Measurements from ENCODE around the gene NID1. TPM values are rescaled to one million over a fixed set of nuclear protein-coding genes. Genes with fewer than 3 reads are reported as not detected.

Gene NID1
- total RNA-seq, 8 experiments from 2014 or later: 5.1 to 271 (median 8.9) TPM

DNA sequence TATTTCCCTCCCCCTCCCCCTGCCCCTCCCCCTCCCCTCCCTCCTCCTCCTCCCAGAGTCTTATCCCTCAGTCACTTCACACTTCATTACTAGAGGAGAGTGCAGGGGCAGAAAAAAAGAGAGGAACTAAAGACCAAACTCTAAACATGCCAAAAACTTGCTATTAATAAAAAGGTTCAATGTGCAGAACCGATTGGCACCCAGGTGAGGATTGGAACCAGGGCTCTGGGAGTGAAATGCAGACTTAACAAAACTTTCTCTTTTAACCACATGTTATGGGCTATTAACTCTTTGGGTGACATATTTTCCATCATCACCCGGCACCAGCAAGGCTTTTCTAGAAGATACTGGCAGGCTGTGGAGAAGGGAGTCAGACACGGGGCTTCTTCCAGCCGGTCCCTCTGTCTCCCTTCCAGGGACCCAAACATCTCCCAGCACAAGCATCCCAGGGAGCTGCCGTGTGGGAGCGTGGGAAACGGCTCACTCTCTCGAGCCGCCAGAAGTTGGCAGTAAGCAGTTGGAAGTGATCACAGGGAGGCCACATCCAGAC is 13.6 kb downstream of the NID1 start:
- no peak overlapping the region for H3K27ac ChIP-seq
- peak in 3 of 8 experiments; percentile 24 to 43 (median 31) for ATAC-seq (replicated peaks in 6 of 8)
- no peak overlapping the region for H3K4me3 ChIP-seq
- in situ Hi-C loops (cut with MboI; ENCODE audit: low pct_unique_long_range_greater_than_20kb in 2 of 9, low sequenced_read_pairs in 9 of 9, unreplicated experiment in 9 of 9): no loop called here
- WGBS, 10 experiments: 7 to 45% (median 31%) methylated on average over 1 to 8 of the region's 9 CpGs; no CpG with 5 or more reads in 3 of the 10 experiments
- H3K4me1 ChIP-seq (replicated peaks in 1 of 2): no peaks in the 10 kb centered on the region

GRCh38 chr1:236045771-236046170 is 19.1 kb downstream of the NID1 start:
- no peaks in the 10 kb centered on the region for H3K4me1 ChIP-seq (replicated peaks in 1 of 2)
- no peak for ATAC-seq (replicated peaks in 6 of 8)
- no peak overlapping the region for H3K4me3 ChIP-seq
- 89 to 100% (median 95%) methylated on average over 1 to 5 of the region's 5 CpGs; no CpG with 5 or more reads in 1 of the 10 experiments for whole genome bisulfite sequencing, 10 experiments
- H3K27ac ChIP-seq: no peak overlapping the region
- in situ Hi-C loops (cut with MboI; ENCODE audit: low pct_unique_long_range_greater_than_20kb in 2 of 9, low sequenced_read_pairs in 9 of 9, unreplicated experiment in 9 of 9): no loop called here

DNA sequence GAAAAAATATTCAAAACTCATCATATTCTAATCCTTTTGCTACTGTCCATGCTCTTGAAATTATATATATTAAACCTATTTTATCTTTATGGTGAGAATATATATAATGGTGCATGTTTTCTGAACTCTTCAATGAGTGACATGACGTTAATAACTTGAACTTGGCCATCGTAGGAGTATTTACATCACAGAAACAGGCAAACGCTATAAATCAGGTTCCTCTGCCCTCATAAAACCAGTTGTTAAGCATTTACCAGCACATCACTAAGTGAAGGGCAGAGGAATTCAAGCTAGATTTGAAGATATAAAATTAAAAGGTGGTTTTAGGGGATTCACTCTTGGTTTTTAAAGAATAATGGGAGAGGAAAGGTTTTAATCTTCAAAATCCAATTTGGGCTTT is 20.5 kb downstream of the NID1 start:
- no peak overlapping the region for H3K4me3 ChIP-seq
- ATAC-seq (replicated peaks in 6 of 8): no peak
- in situ Hi-C loops (cut with MboI; ENCODE audit: low pct_unique_long_range_greater_than_20kb in 2 of 9, low sequenced_read_pairs in 9 of 9, unreplicated experiment in 9 of 9): no loop called here
- no peak overlapping the region for H3K27ac ChIP-seq
- H3K4me1 ChIP-seq (replicated peaks in 1 of 2): no peaks in the 10 kb centered on the region
- 62 to 88% (median 77%) methylated on average over 3 of the region's 3 CpGs; no CpG with 5 or more reads in 1 of the 10 experiments for WGBS, 10 experiments

DNA sequence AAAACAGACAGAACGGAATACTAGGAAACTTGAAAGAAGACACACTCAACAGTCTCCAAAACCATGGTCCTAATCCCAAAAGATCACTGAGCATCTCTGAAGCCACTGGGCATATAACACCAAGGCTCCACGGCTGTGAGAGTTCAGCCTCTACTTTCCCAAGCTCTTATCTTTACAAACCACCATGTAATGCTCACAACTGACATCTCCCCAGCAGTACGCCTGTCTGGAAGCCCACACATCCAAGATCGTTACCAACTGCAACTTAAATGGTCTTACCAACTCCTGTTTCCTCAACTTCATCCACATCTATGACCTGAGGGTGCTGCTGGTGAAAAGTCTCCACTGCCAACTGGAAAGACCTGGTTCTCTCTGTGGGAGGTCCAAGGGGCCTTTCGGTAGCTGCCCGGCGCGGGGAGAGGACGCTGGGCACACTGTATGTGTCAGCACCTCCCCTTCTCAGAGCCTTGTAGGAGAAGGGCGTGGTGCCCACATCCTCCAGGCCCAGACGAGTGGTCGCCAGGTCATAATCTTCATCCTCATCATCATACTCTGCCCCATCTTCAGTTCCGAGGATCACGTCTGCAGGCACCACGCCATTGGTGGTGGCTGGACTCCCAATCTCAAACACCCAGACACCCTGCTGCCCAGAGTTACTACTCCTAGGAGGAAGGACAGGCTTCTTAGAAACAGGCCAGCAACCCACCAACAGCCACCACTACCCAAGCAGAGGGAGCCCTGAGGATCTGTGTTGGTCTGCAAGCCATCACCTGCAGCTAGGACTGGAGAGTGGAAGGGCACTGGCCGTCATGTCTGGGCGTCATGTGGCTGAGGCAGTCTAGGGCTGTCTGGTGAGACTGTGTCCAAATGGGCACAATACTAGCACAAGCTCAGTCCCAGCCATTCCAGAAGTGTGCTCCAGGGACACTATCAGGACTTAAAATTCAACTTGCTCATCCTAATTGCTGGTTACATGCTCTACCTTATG is 23.0 kb downstream of the NID1 start:
- ATAC-seq (replicated peaks in 6 of 8): no peak
- in situ Hi-C loops (cut with MboI; ENCODE audit: low pct_unique_long_range_greater_than_20kb in 2 of 9, low sequenced_read_pairs in 9 of 9, unreplicated experiment in 9 of 9): no loop called here
- 60 to 100% (median 86%) methylated on average over 1 to 11 of the region's 17 CpGs; no CpG with 5 or more reads in 1 of the 10 experiments for WGBS, 10 experiments

DNA sequence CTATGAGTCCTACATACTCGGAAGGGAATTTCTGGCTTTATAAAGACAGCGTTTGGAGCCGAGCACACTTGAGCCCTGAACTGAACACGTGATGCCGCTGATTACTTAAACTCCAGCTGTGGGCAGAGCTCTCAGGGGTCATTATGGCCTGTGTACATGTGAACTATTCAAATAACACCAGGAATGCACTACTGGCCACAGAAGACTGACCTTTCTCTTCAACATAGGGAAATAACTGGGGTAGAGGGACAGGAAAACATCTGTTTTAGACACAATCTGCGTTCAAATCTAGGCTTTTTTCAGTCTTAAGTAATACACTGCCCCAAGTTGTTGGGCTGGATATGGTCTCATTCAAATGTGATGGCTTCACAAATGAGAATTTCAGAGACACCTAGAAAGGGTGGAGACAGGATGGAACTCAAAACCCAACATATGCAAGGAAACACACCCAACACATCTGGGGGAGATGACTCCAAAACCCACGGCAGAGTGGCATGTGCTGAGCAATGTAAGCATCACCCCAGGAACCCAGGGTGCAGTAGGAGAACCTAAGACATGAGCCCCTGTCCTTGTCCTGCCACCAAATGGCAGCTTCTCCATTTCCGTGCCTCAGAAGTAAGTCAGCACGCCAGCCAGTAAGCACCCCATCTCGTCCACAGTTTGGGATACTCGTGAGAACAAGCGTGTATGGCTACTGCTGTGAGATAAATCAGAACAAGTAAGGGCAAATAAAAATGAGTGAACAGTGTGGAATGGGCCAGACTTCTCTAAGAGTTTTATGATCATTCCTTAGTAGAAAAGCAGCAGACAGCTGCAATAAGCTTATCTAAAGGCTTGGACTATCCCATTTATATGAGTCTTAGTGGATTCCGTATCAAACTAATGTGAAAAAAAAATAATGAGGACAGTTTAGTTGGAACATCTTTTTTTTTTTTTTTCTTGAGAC is 24.9 kb downstream of the NID1 start:
- ATAC-seq (replicated peaks in 6 of 8): peak in 2 of 8 experiments; percentile 36 to 92
- Histone ChIP-seq H3K4me1 (replicated peaks in 1 of 2) (no peaks in the 10 kb centered on the region), H3K4me3 (no peak overlapping the region), H3K27ac (no peak overlapping the region)
- WGBS, 10 experiments: 26 to 93% (median 87%) methylated on average over 1 to 13 of the region's 13 CpGs
- in situ Hi-C loops (cut with MboI; ENCODE audit: low pct_unique_long_range_greater_than_20kb in 2 of 9, low sequenced_read_pairs in 9 of 9, unreplicated experiment in 9 of 9): no loop called here

More for the DNA sequence above, 23.0 kb downstream of the NID1 start:
- Histone ChIP-seq H3K4me3 (no peak overlapping the region), H3K4me1 (replicated peaks in 1 of 2) (no peaks in the 10 kb centered on the region), H3K27ac (no peak overlapping the region)

DNA sequence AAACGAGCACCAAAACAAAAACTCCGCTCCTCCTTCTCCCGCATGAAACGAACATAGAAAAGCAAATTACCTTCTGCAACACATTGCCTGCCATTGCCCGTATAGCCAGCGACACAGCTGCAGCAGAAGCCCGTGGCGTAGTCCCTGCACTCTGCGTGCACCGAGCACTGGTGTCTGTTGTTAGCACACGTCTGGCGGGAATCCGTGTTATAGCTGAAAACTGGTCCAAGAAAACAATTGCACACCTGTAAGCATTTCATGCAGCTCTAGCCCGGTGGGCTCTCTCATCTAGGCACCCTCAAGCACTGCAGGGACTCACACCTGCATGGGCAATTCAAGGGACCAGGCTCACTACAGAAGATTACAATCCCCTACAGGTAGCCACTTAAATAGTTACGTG is 26.9 kb downstream of the NID1 start:
- H3K4me3 ChIP-seq: no peak overlapping the region
- H3K27ac ChIP-seq: no peak overlapping the region
- 80 to 100% (median 92%) methylated on average over 1 to 13 of the region's 15 CpGs for WGBS, 10 experiments
- no peaks in the 10 kb centered on the region for H3K4me1 ChIP-seq (replicated peaks in 1 of 2)
- in situ Hi-C loops (cut with MboI; ENCODE audit: low pct_unique_long_range_greater_than_20kb in 2 of 9, low sequenced_read_pairs in 9 of 9, unreplicated experiment in 9 of 9): no loop called here
- ATAC-seq (replicated peaks in 6 of 8): no peak

DNA sequence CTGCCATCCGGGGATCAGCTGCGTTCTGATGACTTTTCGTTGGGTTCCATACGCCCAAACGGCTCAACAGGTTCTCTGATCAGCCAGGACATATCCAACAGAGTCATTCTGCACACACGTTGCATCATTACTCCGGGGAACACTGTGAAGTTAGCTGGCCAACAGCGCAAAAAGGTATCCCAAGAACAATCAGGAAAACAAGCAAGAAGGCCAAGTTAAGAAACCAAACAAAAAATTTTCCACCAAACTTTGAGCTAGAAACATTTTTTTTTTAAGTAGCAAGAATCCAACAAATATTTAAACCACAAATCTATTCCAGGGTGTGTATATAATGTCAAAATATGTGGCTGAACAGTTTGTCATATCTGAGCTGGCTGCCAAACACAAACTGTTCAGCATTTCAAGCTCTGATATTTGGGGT is 29.2 kb downstream of the NID1 start:
- ATAC-seq (replicated peaks in 6 of 8): no peak
- Histone ChIP-seq H3K4me1 (replicated peaks in 1 of 2) (no peaks in the 10 kb centered on the region), H3K27ac (no peak overlapping the region), H3K4me3 (no peak overlapping the region)
- in situ Hi-C loops (cut with MboI; ENCODE audit: low pct_unique_long_range_greater_than_20kb in 2 of 9, low sequenced_read_pairs in 9 of 9, unreplicated experiment in 9 of 9): no loop called here
- 67 to 100% (median 96%) methylated on average over 1 to 7 of the region's 8 CpGs; no CpG with 5 or more reads in 2 of the 10 experiments for WGBS, 10 experiments

DNA sequence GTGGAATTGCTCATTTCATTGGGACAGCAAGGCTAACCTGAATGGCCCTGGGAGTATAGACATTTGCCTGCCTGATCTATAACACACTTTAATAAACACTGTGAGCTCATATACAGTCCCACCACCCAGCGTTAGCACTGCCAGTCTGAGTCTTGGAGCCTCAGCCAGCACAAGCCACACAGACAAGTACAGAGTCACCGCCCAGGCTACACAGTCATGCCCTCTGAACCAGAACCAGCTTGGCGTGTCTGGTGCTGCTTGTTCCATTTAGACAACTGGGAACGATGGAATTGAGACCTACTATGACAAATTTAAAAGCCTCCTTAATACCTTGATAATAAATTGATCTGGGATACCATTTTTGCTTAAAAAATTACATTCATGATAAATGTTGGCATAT is 31.6 kb downstream of the NID1 start:
- 86 to 100% (median 100%) methylated on average over 2 to 4 of the region's 4 CpGs; no CpG with 5 or more reads in 2 of the 10 experiments for WGBS, 10 experiments
- Histone ChIP-seq H3K27ac (no peak overlapping the region), H3K4me3 (no peak overlapping the region), H3K4me1 (replicated peaks in 1 of 2) (no peaks in the 10 kb centered on the region)
- ATAC-seq (replicated peaks in 6 of 8): no peak
- in situ Hi-C loops (cut with MboI; ENCODE audit: low pct_unique_long_range_greater_than_20kb in 2 of 9, low sequenced_read_pairs in 9 of 9, unreplicated experiment in 9 of 9): no loop called here

DNA sequence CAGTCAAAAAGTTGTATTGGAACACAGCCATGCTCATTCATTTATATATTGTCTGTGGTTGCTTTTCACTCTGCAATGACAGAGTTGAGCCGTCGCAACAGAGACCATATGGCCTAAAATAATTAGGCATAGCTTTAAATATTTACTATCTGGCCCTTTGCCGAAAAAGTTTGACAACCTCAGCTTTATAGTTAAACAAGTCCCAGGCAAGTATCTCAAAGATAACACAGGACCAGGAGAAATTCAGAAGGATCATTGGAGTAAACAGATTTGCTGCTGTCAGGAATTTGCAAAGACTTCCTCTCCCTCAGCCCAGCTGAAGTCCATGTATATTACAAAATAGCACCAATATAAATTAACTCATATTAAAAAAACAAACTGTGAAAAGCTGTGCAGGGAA is 34.4 kb downstream of the NID1 start:
- Histone ChIP-seq H3K27ac (no peak overlapping the region), H3K4me3 (no peak overlapping the region), H3K4me1 (replicated peaks in 1 of 2) (no peaks in the 10 kb centered on the region)
- in situ Hi-C loops (cut with MboI; ENCODE audit: low pct_unique_long_range_greater_than_20kb in 2 of 9, low sequenced_read_pairs in 9 of 9, unreplicated experiment in 9 of 9): no loop called here
- WGBS, 10 experiments: 6 to 100% (median 86%) methylated on average over 1 to 3 of the region's 3 CpGs
- peak in 1 of 8 experiments; percentile 68 for ATAC-seq (replicated peaks in 6 of 8)

DNA sequence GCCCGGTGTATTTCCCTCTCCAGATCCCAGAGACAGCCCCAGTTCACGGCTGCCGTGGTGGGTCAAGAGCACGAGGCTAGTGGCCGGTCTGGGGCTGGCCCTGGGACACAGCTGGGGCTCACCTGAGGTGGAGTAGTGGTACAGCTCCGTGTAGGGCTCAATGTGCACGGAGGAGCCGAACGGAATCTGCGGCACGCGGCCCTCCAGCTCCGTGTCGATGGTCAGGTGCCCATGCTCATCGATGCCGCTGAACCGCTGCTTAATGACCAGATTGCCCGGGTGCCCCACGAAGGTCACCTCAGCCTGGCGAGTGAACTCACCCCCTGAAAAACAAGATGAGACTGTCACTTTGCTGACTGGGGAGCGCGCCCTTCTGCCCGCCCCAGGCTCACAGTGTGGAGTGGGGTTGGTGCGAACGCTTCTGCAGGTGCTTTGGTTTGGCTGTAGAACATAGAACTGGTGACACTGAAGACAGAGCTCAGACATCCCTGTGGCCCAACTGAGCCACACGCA is 35.4 kb downstream of the NID1 start:
- Histone ChIP-seq H3K27ac (no peak overlapping the region), H3K4me1 (replicated peaks in 1 of 2) (no peaks in the 10 kb centered on the region), H3K4me3 (no peak overlapping the region)
- in situ Hi-C loops (cut with MboI; ENCODE audit: low pct_unique_long_range_greater_than_20kb in 2 of 9, low sequenced_read_pairs in 9 of 9, unreplicated experiment in 9 of 9): no loop called here
- no peak for ATAC-seq (replicated peaks in 6 of 8)
- 87 to 100% (median 100%) methylated on average over 1 to 14 of the region's 26 CpGs; no CpG with 5 or more reads in 1 of the 10 experiments for WGBS, 10 experiments

GRCh38 chr1:236027104-236027503 is 37.8 kb downstream of the NID1 start:
- no peaks in the 10 kb centered on the region for H3K4me1 ChIP-seq (replicated peaks in 1 of 2)
- in situ Hi-C loops (cut with MboI; ENCODE audit: low pct_unique_long_range_greater_than_20kb in 2 of 9, low sequenced_read_pairs in 9 of 9, unreplicated experiment in 9 of 9): no loop called here
- WGBS, 10 experiments: 74 to 100% (median 86%) methylated on average over 1 to 4 of the region's 4 CpGs; no CpG with 5 or more reads in 4 of the 10 experiments
- H3K4me3 ChIP-seq: no peak overlapping the region
- H3K27ac ChIP-seq: no peak overlapping the region
- peak in 5 of 8 experiments; percentile 32 to 65 (median 38) for ATAC-seq (replicated peaks in 6 of 8)

GRCh38 chr1:236025836-236026235 is 39.1 kb downstream of the NID1 start:
- in situ Hi-C loops (cut with MboI; ENCODE audit: low pct_unique_long_range_greater_than_20kb in 2 of 9, low sequenced_read_pairs in 9 of 9, unreplicated experiment in 9 of 9): no loop called here

More at GRCh38 chr1:236025836-236026235, 39.1 kb downstream of the NID1 start:
- WGBS, 10 experiments: 72 to 100% (median 97%) methylated on average over 2 to 13 of the region's 14 CpGs; no CpG with 5 or more reads in 2 of the 10 experiments
- Histone ChIP-seq H3K4me3 (no peak overlapping the region), H3K4me1 (replicated peaks in 1 of 2) (peaks cover 1 to 6% of the 10 kb centered on the region in 2 donors), H3K27ac (no peak overlapping the region)
- no peak for ATAC-seq (replicated peaks in 6 of 8)

Measured in motor neuron (in vitro differentiated cells).